ENCODE data around the gene NADK2.

DNA sequence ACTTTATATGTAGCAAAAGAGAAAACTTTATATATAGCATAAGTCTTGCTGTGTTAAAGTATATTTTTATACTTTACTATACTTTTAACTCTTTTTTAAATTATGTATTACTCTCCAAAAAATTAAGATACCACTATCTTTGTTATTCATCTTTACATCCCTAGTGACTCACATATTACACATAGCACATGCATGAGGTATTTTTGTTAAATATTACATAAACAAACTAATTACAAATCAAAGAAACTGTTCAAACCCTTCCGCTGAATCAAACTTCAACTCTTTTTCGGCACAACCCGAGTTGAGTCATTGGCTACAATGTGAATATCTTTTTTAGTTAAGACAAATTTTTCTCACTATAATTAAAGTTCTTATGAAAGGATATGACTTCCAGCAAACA is 32.1 kb downstream of the NADK2 start:
- TF ChIP-seq, protein P1, sequence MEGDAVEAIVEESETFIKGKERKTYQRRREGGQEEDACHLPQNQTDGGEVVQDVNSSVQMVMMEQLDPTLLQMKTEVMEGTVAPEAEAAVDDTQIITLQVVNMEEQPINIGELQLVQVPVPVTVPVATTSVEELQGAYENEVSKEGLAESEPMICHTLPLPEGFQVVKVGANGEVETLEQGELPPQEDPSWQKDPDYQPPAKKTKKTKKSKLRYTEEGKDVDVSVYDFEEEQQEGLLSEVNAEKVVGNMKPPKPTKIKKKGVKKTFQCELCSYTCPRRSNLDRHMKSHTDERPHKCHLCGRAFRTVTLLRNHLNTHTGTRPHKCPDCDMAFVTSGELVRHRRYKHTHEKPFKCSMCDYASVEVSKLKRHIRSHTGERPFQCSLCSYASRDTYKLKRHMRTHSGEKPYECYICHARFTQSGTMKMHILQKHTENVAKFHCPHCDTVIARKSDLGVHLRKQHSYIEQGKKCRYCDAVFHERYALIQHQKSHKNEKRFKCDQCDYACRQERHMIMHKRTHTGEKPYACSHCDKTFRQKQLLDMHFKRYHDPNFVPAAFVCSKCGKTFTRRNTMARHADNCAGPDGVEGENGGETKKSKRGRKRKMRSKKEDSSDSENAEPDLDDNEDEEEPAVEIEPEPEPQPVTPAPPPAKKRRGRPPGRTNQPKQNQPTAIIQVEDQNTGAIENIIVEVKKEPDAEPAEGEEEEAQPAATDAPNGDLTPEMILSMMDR (IDR thresholded peaks at IDR 0.05 in 4 of 5, conservative IDR thresholded peaks at IDR 0.05 in 1 of 5), result no peak
- TF ChIP-seq POLR2A (IDR thresholded peaks at IDR 0.05), result no peak

All from gastrocnemius medialis (tissue), 4 donors.